Transverse colon (tissue), 4 donors: ENCODE results near the gene SLC6A20.

Source experiments
- EP300 ChIP-seq: sonication (generic); formaldehyde crosslinking; IDR thresholded peaks from one replicate; pipeline ENCODE4 v1.6.1; 2017; ENCODE audit warnings: antibody characterized with exemption, low read depth
- POLR2A ChIP-seq: fragments of 450-650 bp; IDR thresholded peaks from one replicate; pipeline ENCODE4 v1.6.1; 2016; ENCODE audit warnings: antibody characterized with exemption, mild to moderate bottlenecking, moderate library complexity
- POLR2AphosphoS5 ChIP-seq, 3 donors: sonication (generic); formaldehyde crosslinking; IDR thresholded peaks; one replicate each; pipeline ENCODE4 v1.6.1; 2016; ENCODE audit warnings: antibody characterized with exemption in 3 of 3
- TF ChIP-seq, protein P1 (sequence below), 5 experiments: fragments of 200-600 bp in 3 of 5; fragments of 450-650 bp in 2 of 5; sonication (generic) in 3 of 5; IDR thresholded peaks; 1 replicate in 2 of 5; 2 replicates in 3 of 5; pipeline ENCODE4 v1.5.1; 2016 to 2017; ENCODE audit warnings: antibody characterized with exemption in 5 of 5, inconsistent platforms in 3 of 5, mild to moderate bottlenecking in 2 of 5, moderate library complexity in 1 of 5

DNA sequence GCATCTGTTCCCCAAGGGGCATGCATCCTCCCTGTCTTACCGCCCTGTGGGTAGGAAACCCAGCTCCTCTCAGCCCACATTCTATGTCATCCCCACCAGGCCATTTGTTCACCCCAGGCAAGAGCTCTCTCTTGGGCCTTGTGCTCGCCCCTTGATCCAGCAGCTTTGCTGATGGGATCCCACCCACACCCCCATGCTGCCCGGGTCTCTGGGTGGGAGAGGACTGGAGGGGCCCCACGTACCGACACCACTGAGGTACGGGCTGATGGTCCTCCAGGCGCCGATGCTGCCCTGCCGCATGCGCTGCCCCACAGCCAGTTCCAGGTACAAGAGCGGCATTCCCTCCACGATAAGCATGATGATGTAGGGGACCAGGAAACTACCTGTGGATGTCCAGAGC is 14.5 kb downstream of the SLC6A20 start:
- TF ChIP-seq, protein P1, sequence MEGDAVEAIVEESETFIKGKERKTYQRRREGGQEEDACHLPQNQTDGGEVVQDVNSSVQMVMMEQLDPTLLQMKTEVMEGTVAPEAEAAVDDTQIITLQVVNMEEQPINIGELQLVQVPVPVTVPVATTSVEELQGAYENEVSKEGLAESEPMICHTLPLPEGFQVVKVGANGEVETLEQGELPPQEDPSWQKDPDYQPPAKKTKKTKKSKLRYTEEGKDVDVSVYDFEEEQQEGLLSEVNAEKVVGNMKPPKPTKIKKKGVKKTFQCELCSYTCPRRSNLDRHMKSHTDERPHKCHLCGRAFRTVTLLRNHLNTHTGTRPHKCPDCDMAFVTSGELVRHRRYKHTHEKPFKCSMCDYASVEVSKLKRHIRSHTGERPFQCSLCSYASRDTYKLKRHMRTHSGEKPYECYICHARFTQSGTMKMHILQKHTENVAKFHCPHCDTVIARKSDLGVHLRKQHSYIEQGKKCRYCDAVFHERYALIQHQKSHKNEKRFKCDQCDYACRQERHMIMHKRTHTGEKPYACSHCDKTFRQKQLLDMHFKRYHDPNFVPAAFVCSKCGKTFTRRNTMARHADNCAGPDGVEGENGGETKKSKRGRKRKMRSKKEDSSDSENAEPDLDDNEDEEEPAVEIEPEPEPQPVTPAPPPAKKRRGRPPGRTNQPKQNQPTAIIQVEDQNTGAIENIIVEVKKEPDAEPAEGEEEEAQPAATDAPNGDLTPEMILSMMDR (IDR thresholded peaks at IDR 0.05), result no peak
- TF ChIP-seq POLR2A (no peak), POLR2AphosphoS5 (IDR thresholded peaks at IDR 0.05) (no peak), EP300 (no peak)
